Lung (tissue), 12 donors: ENCODE results near the gene DUS2. TPM values are rescaled to one million over a fixed set of nuclear protein-coding genes. Genes with fewer than 3 reads are reported as not detected.

Experiments
- ATAC-seq: fragments of 200-7000 bp; cut with Tn5 transposase; one replicate; pipeline ENCODE4 v1.9.1; 2020; ENCODE audit warnings: moderate number of reproducible peaks; ENCODE audit not compliant: insufficient read depth, low FRiP score
- DNase-seq, 3 donors: peaks; one replicate each; pipeline ENCODE4 v3.0.0-alpha.2; 2013 to 2017
- H3K27ac ChIP-seq, 2 donors: one replicate each; pipeline ENCODE4 v1.5.1; 2013; ENCODE audit warnings: mild to moderate bottlenecking in 2 of 2, moderate library complexity in 2 of 2, control low read depth in 1 of 2, inconsistent platforms in 1 of 2, low read depth in 1 of 2, low read length in 1 of 2
- H3K27me3 ChIP-seq, 3 donors: one replicate each; pipeline ENCODE4 v1.5.1; 2013; ENCODE audit warnings: low read length in 2 of 3; ENCODE audit not compliant: control insufficient read depth in 3 of 3, insufficient read depth in 3 of 3
- H3K36me3 ChIP-seq, 4 donors: one replicate each; pipeline ENCODE4 v1.5.1; 2013; ENCODE audit warnings: low read length in 4 of 4, mild to moderate bottlenecking in 1 of 4, moderate library complexity in 1 of 4; ENCODE audit not compliant: control insufficient read depth in 4 of 4, insufficient read depth in 4 of 4
- H3K4me1 ChIP-seq, 5 donors: one replicate each; pipeline ENCODE4 v1.5.1; 2013; ENCODE audit warnings: low read length in 5 of 5, mild to moderate bottlenecking in 2 of 5, moderate library complexity in 1 of 5; ENCODE audit not compliant: control insufficient read depth in 5 of 5, insufficient read depth in 5 of 5
- H3K4me3 ChIP-seq: one replicate; pipeline ENCODE4 v1.5.1; 2013; ENCODE audit warnings: mild to moderate bottlenecking, control low read depth, moderate library complexity
- H3K9ac ChIP-seq, 2 donors: one replicate each; pipeline ENCODE4 v1.5.1; 2013; ENCODE audit warnings: low read length in 2 of 2, control low read depth in 1 of 2; ENCODE audit not compliant: insufficient read depth in 1 of 2
- H3K9me3 ChIP-seq, 4 donors: one replicate each; pipeline ENCODE4 v1.5.1; 2013; ENCODE audit warnings: low read length in 3 of 4, mild to moderate bottlenecking in 1 of 4, moderate library complexity in 1 of 4; ENCODE audit not compliant: control insufficient read depth in 4 of 4, insufficient read depth in 3 of 4
- WGBS, 2 donors: extraction: QIAGEN DNeasy Blood & Tissue Kit; methylation state at CpG; one replicate each; pipeline ENCODE4 v1.1.7; 2013; 5-methylcytosine and 5-hydroxymethylcytosine counted together
- polyA plus RNA-seq, 2 donors: library from polyadenylated mRNA; stranded (reverse); fragments of 200-250 nt; gene quantifications; one replicate each; pipeline ENCODE4 v1.2.1, GENCODE V29; 2013
- total RNA-seq, 2 donors: library from RNA; depleted of rRNA in 1 of 2; stranded (reverse); fragments of >200 nt in 1 of 2; gene quantifications; one replicate each; pipeline ENCODE4 v1.2.1, GENCODE V29; 2014 to 2021
- TF ChIP-seq, protein P1 (sequence below): IDR thresholded peaks from 2 replicates; pipeline ENCODE4 v1.5.1; 2012; ENCODE audit warnings: mild to moderate bottlenecking; ENCODE audit errors: control extremely low read depth, extremely low read depth
- donor health status: control.
- donor health status: control.
- donor health status: Bipolar disorder and iron deficiency.
- donor health status: healthy.
- donor health status: DM: yes; HTN: yes; CAD: no.

DUS2 gene
- total and polyA plus RNA-seq, 4 donors: 8.1 to 17.1 (median 13.7) TPM

DNA sequence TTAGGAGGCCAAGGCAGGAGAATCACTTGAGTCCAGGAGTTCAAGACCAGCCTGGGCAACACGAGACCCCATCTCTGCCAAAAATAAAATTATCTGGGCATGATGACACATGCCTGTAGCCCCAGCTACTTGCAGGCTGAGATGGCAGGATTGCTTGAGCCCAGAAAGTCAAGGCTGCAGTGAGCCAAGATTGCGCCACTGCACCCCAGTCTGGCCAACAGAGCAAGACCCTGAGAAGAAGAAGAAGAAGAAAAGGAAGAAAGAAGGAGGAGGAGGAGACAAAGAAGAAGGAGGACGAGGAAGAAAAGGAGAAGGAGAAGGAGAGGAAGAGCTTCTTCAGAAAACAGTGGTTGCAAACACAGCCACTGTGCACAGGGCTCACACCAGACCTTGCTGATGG is 34.4 kb upstream of the DUS2 start:
- TF ChIP-seq, protein P1, sequence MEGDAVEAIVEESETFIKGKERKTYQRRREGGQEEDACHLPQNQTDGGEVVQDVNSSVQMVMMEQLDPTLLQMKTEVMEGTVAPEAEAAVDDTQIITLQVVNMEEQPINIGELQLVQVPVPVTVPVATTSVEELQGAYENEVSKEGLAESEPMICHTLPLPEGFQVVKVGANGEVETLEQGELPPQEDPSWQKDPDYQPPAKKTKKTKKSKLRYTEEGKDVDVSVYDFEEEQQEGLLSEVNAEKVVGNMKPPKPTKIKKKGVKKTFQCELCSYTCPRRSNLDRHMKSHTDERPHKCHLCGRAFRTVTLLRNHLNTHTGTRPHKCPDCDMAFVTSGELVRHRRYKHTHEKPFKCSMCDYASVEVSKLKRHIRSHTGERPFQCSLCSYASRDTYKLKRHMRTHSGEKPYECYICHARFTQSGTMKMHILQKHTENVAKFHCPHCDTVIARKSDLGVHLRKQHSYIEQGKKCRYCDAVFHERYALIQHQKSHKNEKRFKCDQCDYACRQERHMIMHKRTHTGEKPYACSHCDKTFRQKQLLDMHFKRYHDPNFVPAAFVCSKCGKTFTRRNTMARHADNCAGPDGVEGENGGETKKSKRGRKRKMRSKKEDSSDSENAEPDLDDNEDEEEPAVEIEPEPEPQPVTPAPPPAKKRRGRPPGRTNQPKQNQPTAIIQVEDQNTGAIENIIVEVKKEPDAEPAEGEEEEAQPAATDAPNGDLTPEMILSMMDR: no peak
- no peaks in the 10 kb centered on the region for H3K9me3 ChIP-seq
- H3K27me3 ChIP-seq: no peaks in the 10 kb centered on the region
- DNase-seq (no peak), ATAC-seq (no peak)
- peaks cover 0 to 7% (median 0%) of the 10 kb centered on the region in 5 donors for H3K4me1 ChIP-seq
- no peak overlapping the region for H3K27ac ChIP-seq
- no peak overlapping the region for H3K4me3 ChIP-seq
- no peaks in the 10 kb centered on the region for H3K36me3 ChIP-seq
- no peak overlapping the region for H3K9ac ChIP-seq
- 70 to 74% methylated on average over 3 of the region's 3 CpGs for WGBS, 2 donors

DNA sequence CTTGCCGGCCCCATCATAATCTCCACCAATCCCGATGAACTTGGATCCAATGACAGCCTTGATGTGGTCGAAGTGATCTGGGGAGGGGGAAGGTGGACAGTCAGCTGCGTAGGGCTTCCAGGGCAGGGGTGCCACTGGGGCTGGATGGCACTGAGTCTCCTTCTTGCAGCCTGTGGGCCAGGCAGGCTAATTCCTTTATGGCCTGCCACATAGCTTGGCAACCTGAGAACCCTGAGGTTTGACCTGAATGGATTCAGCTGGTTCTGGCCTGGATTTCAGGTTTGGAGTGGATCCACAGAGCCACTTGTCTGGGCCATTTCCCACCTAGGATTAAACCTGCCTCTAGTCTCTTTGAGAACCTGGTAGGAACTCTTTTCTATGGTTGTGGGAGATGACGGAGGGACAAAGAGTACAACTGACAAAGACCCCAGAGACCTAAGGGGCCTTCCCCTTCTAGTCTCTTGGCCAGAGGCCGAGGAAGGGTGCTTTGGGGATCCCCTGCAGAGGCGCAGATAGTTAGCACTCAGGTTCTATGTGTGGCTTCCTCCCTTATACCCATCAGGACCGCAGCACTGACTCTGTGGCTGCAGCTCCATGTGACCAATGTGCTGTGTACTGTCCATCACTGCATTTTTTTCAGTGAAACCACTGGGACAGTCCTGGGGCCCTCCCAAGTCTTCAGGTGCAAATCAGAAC is 33.6 kb upstream of the DUS2 start:
- Histone ChIP-seq H3K27me3 (no peaks in the 10 kb centered on the region), H3K4me3 (no peak overlapping the region), H3K9ac (no peak overlapping the region), H3K36me3 (no peaks in the 10 kb centered on the region), H3K27ac (no peak overlapping the region), H3K9me3 (no peaks in the 10 kb centered on the region), H3K4me1 (peaks cover 0 to 9% (median 0%) of the 10 kb centered on the region in 5 donors)
- DNase-seq (no peak), ATAC-seq (no peak)
- WGBS, 2 donors: 89 to 90% methylated on average over 8 of the region's 8 CpGs
- TF ChIP-seq, protein P1: no peak

DNA sequence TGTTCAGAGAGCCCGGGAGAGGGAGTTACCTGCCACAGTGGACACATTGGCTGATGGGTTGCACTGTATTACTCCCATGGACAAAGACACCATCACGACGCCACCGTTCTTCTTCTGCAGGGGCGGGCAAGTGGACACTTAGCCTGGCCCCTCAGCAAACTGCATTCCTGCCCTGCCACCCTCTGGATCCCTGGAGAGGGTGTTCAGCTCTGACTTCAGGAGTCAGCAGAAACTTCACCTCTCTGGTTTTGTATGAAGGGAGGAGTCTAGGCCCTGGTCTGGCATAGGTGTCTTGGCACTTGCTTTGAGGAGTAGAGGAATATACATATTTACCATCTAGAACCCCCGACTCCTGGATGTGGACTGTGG is 33.1 kb upstream of the DUS2 start:
- Histone ChIP-seq H3K36me3 (no peaks in the 10 kb centered on the region), H3K27ac (no peak overlapping the region), H3K9ac (no peak overlapping the region), H3K27me3 (no peaks in the 10 kb centered on the region), H3K4me1 (peaks cover 0 to 9% (median 0%) of the 10 kb centered on the region in 5 donors), H3K4me3 (no peak overlapping the region), H3K9me3 (no peaks in the 10 kb centered on the region)
- 78 to 91% methylated on average over 6 of the region's 6 CpGs for WGBS, 2 donors
- DNase-seq (no peak), ATAC-seq (no peak)
- TF ChIP-seq, protein P1: no peak
